Measurements from ENCODE around the gene GABPB2.

Gene GABPB2

DNA sequence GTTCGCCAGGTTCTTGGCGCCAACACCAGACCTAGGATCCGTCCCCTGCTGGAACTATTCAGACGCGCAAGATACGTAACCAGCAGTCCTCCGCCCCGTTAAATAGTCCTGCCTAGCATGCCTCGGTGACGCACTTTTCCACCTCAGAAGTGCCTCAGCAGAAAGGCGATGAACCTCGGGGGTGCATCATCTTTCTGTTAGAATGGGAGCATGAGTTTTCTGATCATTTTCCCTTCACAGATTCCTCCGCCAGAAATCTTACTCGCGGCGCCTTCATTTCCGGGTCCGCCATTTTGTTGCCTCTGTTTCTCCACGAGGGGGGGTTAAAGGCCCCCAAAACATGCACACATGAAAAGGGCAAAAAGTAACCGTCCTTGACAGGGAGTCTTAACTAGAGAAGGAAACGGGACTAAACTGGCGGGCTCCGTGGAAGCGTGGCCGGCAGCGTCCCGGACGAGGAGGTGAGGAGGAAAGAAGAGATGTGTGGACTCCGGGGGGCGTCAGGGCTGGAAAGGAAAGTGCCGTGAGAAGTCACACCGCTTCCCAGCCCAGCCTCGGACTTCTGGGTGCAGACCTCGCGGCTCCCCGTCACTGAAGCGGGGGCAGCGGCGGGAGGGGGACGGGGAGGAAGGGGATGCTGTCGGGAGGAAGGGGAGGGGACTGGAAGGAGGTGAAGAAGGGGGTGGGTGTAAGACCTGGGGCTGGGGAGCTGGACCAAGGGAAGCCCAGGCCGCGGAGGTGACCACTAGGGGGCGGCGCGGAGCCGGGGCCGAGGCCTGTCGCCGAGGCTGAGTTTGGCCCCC lies at the start of gene GABPB2:
Gene GABPB2, plus strand, starts transcription at position 288 of the 803 bp plus-strand sequence. CDS start 17,429 bp downstream, outside the sequence.
- Mint-ChIP-seq H3K27ac (peak within 1 kb of the TSS; percentile 100), H3K4me1 (peaks cover 15% of the 10 kb centered on the region), H3K27me3 (ENCODE audit: low read depth) (no peaks in the 10 kb centered on the region), H3K9me3 (no peaks in the 10 kb centered on the region), H3K36me3 (ENCODE audit: low read depth) (peaks cover 26% of the 10 kb centered on the region), H3K4me3 (peak within 1 kb of the TSS; percentile 95)
- TF ChIP-seq, protein P1, sequence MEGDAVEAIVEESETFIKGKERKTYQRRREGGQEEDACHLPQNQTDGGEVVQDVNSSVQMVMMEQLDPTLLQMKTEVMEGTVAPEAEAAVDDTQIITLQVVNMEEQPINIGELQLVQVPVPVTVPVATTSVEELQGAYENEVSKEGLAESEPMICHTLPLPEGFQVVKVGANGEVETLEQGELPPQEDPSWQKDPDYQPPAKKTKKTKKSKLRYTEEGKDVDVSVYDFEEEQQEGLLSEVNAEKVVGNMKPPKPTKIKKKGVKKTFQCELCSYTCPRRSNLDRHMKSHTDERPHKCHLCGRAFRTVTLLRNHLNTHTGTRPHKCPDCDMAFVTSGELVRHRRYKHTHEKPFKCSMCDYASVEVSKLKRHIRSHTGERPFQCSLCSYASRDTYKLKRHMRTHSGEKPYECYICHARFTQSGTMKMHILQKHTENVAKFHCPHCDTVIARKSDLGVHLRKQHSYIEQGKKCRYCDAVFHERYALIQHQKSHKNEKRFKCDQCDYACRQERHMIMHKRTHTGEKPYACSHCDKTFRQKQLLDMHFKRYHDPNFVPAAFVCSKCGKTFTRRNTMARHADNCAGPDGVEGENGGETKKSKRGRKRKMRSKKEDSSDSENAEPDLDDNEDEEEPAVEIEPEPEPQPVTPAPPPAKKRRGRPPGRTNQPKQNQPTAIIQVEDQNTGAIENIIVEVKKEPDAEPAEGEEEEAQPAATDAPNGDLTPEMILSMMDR (IDR thresholded peaks at IDR 0.05; ENCODE audit: unreplicated experiment in 3 of 3), result peak; percentile 96 to 97 (median 97)

DNA sequence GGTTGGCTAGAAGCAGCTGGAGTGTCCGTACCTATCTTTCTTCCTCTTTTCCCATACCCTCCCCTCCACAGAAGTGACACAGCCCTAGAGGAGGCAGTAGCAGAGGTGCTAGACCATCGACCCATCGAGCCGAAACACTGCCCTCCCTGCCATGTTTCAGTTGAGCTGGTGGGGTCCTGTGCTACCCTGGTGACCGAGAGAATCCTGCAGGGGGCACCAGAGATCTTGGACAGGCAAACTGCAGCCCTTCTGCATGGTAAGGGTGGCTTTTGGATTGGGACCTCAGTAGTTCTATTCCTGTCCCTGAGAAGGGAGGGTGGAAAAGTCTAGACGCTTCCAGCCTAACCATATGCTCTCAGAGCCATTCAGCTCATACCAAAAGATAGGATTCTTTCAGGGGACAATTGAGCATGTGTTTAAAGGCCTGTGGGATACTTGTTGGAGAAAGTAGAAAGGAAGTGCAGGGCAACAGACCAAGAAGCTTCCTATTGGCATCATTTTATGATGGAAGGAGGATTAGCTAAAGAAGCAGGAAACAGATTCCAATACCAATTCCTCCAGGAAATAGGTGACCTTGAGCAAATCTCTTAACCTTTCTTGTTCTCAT lies 45.9 kb upstream of the GABPB2 start:
- Mint-ChIP-seq H3K36me3 (ENCODE audit: low read depth) (peaks cover 44% of the 10 kb centered on the region), H3K27me3 (ENCODE audit: low read depth) (no peaks in the 10 kb centered on the region), H3K4me3 (no peak overlapping the region), H3K9me3 (no peaks in the 10 kb centered on the region), H3K27ac (peak overlapping the region; percentile 67 to 84 (median 74)), H3K4me1 (peaks cover 14% of the 10 kb centered on the region)
- TF ChIP-seq, protein P1 (IDR thresholded peaks at IDR 0.05; ENCODE audit: unreplicated experiment in 3 of 3), result peak; percentile 46 to 64 (median 53)

DNA sequence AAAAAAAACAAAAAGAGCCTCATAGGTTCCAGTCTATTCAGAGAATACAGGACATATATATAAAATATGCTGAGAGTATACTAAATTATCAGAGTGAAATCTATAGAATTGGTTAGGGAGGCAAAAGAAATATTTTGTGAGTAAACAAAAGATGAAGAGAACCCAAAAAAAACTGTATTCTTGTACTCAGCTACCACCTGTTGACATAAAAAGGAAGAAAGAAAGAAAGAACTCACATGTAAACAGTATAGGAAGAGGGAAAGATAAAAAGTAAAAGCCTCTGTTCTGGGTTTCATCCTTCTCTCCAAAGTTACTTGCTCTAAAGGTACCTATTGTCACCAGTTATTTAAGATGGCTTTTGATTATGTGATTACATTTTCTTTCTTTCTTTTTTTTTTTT lies 44.1 kb upstream of the GABPB2 start:
- H3K27ac Mint-ChIP-seq, result no peak overlapping the region
- H3K4me3 Mint-ChIP-seq, result no peak overlapping the region
- H3K9me3 Mint-ChIP-seq, result no peaks in the 10 kb centered on the region

DNA sequence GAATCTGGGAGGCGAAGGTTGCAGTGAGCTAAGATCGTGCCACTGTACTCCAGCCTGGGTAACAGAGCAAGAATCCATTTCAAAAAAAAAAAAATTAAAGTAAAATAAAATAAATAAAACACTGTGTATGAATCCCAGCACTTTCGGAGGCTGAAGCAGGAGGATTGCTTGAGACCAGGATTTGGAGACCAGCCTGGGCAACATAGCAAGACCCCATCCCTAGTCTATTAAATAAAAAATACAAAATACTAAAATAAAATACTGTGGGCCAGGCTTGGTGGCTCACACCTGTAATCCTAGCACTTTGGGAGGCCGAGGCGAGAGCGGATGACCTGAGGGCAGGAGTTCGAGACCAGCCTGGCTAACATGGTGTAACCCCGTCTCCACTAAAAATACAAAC lies 38.4 kb upstream of the GABPB2 start:
- H3K27me3 Mint-ChIP-seq (ENCODE audit: low read depth), result no peaks in the 10 kb centered on the region
- H3K36me3 Mint-ChIP-seq (ENCODE audit: low read depth), result peaks cover 65% of the 10 kb centered on the region
- TF ChIP-seq, protein P1 (IDR thresholded peaks at IDR 0.05; ENCODE audit: unreplicated experiment in 3 of 3), result no peak
- H3K9me3 Mint-ChIP-seq, result no peaks in the 10 kb centered on the region
- H3K4me3 Mint-ChIP-seq, result no peak overlapping the region
- no peaks in the 10 kb centered on the region for H3K4me1 Mint-ChIP-seq
- H3K27ac Mint-ChIP-seq, result no peak overlapping the region

More for the DNA sequence above, 44.1 kb upstream of the GABPB2 start:
- Mint-ChIP-seq H3K4me1 (peaks cover 14% of the 10 kb centered on the region), H3K27me3 (ENCODE audit: low read depth) (no peaks in the 10 kb centered on the region), H3K36me3 (ENCODE audit: low read depth) (peaks cover 54% of the 10 kb centered on the region)
- TF ChIP-seq, protein P1 (IDR thresholded peaks at IDR 0.05; ENCODE audit: unreplicated experiment in 3 of 3), result no peak

DNA sequence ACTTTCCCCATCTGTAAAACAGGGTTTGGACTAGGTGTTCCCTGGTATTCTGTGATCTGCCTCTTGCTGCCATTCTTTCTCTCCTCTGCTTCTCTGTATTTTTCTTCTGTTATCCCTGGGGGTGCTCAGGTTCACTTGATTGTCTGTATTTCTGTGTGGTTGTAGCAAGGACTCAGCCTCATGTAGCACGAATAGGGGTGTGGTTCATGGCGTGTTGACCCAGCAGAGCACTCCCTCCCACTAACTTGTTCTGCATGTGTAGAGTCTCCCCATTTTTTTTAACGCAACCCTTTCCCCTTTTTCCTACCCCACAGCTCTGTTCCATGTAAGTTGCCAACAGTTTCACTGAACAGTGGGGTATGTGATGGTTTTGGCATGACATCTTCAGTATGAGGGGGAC lies 35.4 kb upstream of the GABPB2 start:
- H3K4me3 Mint-ChIP-seq, result no peak overlapping the region
- peaks cover 48% of the 10 kb centered on the region for H3K36me3 Mint-ChIP-seq (ENCODE audit: low read depth)
- no peaks in the 10 kb centered on the region for H3K4me1 Mint-ChIP-seq
- no peaks in the 10 kb centered on the region for H3K27me3 Mint-ChIP-seq (ENCODE audit: low read depth)
- no peak overlapping the region for H3K27ac Mint-ChIP-seq
- no peaks in the 10 kb centered on the region for H3K9me3 Mint-ChIP-seq
- TF ChIP-seq, protein P1 (IDR thresholded peaks at IDR 0.05; ENCODE audit: unreplicated experiment in 3 of 3), result no peak

Data from nephron (organoid).